A673 (cell line): ENCODE data around the gene SGCA.

Experiments used
- EZH2 ChIP-seq: fragments of 200-600 bp; sonication (generic); IDR thresholded peaks from 2 replicates; pipeline ENCODE4 v1.6.1; 2017; ENCODE audit warnings: borderline replicate concordance, low read depth, mild to moderate bottlenecking, mixed read lengths, antibody characterized with exemption, low read length; ENCODE audit not compliant: poor library complexity, severe bottlenecking
- TF ChIP-seq, protein P1 (sequence below): fragments of 300-800, 200-600 bp; sonication (generic); conservative IDR thresholded peaks from 2 replicates; pipeline ENCODE4 v1.5.1; 2017; ENCODE audit warnings: low read depth, mild to moderate bottlenecking, antibody characterized with exemption, low read length, moderate library complexity, mixed read lengths

DNA sequence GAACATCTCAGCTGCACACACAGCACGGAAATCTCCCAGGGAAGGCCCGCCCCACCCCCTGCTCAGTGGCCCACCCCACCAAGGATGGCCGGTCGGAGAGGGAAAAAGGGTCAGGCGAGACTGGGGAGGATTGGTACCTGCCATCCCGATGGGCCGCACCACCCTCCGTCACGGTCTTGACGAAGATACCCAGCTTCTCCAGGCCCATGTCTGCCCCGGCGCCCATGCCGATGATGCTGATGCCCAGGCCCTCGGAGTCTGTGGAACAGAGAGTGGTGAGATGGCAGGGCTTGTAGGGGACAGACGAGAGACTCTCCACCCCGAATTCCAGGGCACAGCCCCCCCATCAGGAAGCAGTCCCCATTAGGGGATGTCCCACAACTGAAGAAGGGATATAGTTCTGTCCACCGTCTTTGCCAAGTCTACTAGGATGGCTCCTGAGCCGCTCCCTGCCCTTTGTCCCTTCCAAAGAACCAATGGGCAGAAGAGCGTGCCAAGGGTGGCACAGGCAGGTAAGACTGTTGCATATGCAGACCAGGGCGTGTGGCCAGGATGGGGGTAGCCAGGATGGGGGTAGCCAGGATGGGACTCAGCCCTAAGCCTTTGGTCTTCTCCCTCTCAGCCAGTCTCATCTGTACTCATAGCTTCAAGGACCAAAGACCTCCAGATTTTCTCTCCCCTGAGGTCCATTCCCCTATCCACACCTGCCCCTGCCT lies 22.2 kb upstream of the SGCA start:
- TF ChIP-seq EZH2, result no peak
- TF ChIP-seq, protein P1, sequence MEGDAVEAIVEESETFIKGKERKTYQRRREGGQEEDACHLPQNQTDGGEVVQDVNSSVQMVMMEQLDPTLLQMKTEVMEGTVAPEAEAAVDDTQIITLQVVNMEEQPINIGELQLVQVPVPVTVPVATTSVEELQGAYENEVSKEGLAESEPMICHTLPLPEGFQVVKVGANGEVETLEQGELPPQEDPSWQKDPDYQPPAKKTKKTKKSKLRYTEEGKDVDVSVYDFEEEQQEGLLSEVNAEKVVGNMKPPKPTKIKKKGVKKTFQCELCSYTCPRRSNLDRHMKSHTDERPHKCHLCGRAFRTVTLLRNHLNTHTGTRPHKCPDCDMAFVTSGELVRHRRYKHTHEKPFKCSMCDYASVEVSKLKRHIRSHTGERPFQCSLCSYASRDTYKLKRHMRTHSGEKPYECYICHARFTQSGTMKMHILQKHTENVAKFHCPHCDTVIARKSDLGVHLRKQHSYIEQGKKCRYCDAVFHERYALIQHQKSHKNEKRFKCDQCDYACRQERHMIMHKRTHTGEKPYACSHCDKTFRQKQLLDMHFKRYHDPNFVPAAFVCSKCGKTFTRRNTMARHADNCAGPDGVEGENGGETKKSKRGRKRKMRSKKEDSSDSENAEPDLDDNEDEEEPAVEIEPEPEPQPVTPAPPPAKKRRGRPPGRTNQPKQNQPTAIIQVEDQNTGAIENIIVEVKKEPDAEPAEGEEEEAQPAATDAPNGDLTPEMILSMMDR, result no peak
